Activated T-helper 1 cell treated with anti-CD3 and anti-CD28 coated beads, Interleukin-12 subunit alpha, Interleukin-12 subunit beta, Interleukin-2, Interleukin-4 antibody, amounts not matched to agents 30 ng/mL and 10 ng/mL and 1 ng/mL, durations not matched to agents 14 hours and 24 hours and 36 hours (primary cell): Measurements from ENCODE around the gene PLEK2. TPM values are rescaled to one million over a fixed set of nuclear protein-coding genes. Genes with fewer than 3 reads are reported as not detected.
"Not testable (repeated sequence)": the region's sequence is repeated elsewhere in the genome, so short reads cannot be mapped to it uniquely, and the experiment has no call there.

Source experiments
- DNase-seq: peaks from one replicate; pipeline ENCODE4 v3.0.0; 2021; ENCODE audit warnings: low spot score
- H3K27ac Mint-ChIP-seq: one replicate; pipeline ENCODE4 v1.8.0; 2021; ENCODE audit warnings: mild to moderate bottlenecking, mixed read lengths
- H3K27me3 Mint-ChIP-seq: one replicate; pipeline ENCODE4 v1.8.0; 2022; ENCODE audit warnings: mild to moderate bottlenecking, moderate library complexity, mixed read lengths; ENCODE audit not compliant: insufficient read depth
- H3K36me3 Mint-ChIP-seq: one replicate; pipeline ENCODE4 v1.8.0; 2021; ENCODE audit warnings: low read depth, mixed read lengths
- H3K4me1 Mint-ChIP-seq: one replicate; pipeline ENCODE4 v1.8.0; 2021; ENCODE audit warnings: low read depth, mixed read lengths
- H3K4me3 Mint-ChIP-seq: one replicate; pipeline ENCODE4 v1.8.0; 2021; ENCODE audit warnings: mild to moderate bottlenecking, moderate library complexity, mixed read lengths
- H3K9me3 Mint-ChIP-seq: one replicate; pipeline ENCODE4 v1.8.0; 2021; ENCODE audit warnings: mixed read lengths
- intact Hi-C: fragments of 100-400 bp; cut with micrococcal nuclease; formaldehyde crosslinking; loops from one replicate; pipeline ENCODE4 v1.15.1; 2024
- total RNA-seq: library from RNA; stranded (reverse); gene quantifications from 2 replicates; pipeline ENCODE4 v1.2.3, GENCODE V29; 2022

The PLEK2 gene
- total RNA-seq, 1 donor from 2014 or later, result 0.57 TPM

GRCh38 chr14:67358924-67359774, 52.8 kb downstream of the PLEK2 start:
- peaks cover 75% of the 10 kb centered on the region for H3K4me1 Mint-ChIP-seq
- H3K36me3 Mint-ChIP-seq, result peaks cover 24% of the 10 kb centered on the region
- DNase-seq, result peak; percentile 1
- H3K27me3 Mint-ChIP-seq, result no peaks in the 10 kb centered on the region
- intact Hi-C loops, result loop anchor here (1.0 to 10.0 kb wide), 3 partner anchors 118 to 744 kb away; partner anchors contain the start of genes ARG2 and PALS1
- peak overlapping the region; percentile 97 for H3K27ac Mint-ChIP-seq
- H3K4me3 Mint-ChIP-seq, result peak overlapping the region; percentile 92
- H3K9me3 Mint-ChIP-seq, result no peaks in the 10 kb centered on the region

DNA sequence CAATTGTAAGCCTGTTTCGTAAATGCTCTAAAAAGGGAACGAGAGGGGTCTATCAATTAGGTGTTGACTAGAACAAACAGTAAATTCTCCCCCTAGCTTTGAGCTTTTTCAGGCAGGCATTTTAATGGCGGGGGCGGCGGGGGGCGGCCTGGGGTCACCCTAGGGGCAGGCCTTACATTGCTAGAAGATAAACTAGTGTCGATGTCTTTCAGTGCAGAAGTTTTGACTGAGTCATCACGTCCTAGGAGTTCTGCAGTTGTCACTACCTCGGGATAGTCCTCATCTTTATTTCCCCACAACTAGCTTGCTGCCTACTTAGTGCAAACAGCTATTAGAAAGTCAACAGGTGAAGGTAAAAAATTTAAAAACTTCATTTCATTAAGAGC, 54.0 kb downstream of the PLEK2 start:
- H3K27ac Mint-ChIP-seq, result no peak overlapping the region
- peaks cover 63% of the 10 kb centered on the region for H3K4me1 Mint-ChIP-seq
- H3K4me3 Mint-ChIP-seq, result peak overlapping the region; percentile 92
- intact Hi-C loops, result loop anchor here (10.0 kb wide), 1 partner anchor 743 kb away; no protein-coding TSS in a partner anchor
- DNase-seq, result no peak
- H3K36me3 Mint-ChIP-seq, result peaks cover 18% of the 10 kb centered on the region
- no peaks in the 10 kb centered on the region for H3K27me3 Mint-ChIP-seq
- no peaks in the 10 kb centered on the region for H3K9me3 Mint-ChIP-seq

GRCh38 chr14:67357186-67357968, 54.6 kb downstream of the PLEK2 start:
- H3K27ac Mint-ChIP-seq, result peak overlapping the region; percentile 40
- H3K4me3 Mint-ChIP-seq, result peak overlapping the region; percentile 92
- peaks cover 57% of the 10 kb centered on the region for H3K4me1 Mint-ChIP-seq
- DNase-seq, result no peak
- no peaks in the 10 kb centered on the region for H3K9me3 Mint-ChIP-seq
- intact Hi-C loops, result loop anchor here (10.0 kb wide), 1 partner anchor 743 kb away; no protein-coding TSS in a partner anchor
- peaks cover 15% of the 10 kb centered on the region for H3K36me3 Mint-ChIP-seq
- no peaks in the 10 kb centered on the region for H3K27me3 Mint-ChIP-seq

GRCh38 chr14:67352055-67352454, 59.9 kb downstream of the PLEK2 start:
- no peak for DNase-seq
- no peak overlapping the region for H3K4me3 Mint-ChIP-seq
- H3K9me3 Mint-ChIP-seq, result no peaks in the 10 kb centered on the region
- intact Hi-C loops, result loop anchor here (10.0 kb wide), 1 partner anchor 737 kb away; no protein-coding TSS in a partner anchor
- H3K27ac Mint-ChIP-seq, result no peak overlapping the region
- H3K27me3 Mint-ChIP-seq, result no peaks in the 10 kb centered on the region
- peaks cover 15% of the 10 kb centered on the region for H3K36me3 Mint-ChIP-seq
- peaks cover 13% of the 10 kb centered on the region for H3K4me1 Mint-ChIP-seq

DNA sequence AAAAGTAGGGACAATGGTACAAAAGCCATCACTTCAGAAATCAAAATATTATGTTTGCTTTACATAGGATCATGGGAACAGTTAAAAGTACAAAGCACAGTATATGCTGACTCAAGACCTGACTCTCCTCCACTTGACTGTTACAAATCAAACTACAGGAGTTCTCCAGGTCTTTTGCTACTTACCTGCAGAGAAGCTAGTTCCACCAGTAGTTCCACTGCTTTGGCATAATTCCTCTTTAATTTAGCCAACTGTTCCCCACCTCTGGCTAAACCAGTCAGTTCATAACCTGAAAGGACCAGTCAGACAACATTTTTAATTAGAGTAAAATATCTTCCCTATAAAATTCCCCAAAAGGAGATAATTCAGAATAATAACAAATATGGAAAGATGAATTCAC, 66.4 kb downstream of the PLEK2 start:
- intact Hi-C loops, result no loop called here

DNA sequence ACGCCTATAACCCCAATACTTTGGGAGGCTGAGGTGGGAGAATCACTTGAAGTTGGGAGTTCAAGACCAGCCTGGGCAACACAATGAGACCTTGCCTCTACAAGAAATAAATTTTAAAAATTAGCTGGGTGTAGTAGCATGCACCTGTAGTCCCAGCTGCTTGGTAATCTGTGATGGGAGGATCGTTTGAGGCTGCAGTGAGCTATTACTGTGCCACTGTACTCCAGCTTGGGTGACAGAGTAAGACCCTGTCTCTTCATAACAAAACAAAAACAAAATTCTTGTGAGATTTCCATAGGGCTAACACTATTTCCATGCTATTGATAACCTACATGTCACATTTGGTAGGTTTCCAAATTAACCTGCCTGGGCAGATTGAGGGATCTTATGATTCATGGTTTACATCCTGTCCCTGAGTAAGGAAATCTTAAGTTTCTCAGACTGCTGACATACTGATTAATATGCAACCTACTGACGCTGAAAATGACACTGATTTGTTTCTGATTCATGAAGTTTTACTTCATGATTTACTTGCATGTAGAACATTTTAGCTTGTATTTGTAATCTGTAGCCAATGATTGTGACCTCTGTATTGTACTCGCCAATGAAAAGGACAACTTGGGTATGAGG, 68.2 kb downstream of the PLEK2 start:
- intact Hi-C loops, result no loop called here
- H3K27ac Mint-ChIP-seq, result no peak overlapping the region
- no peaks in the 10 kb centered on the region for H3K27me3 Mint-ChIP-seq
- no peaks in the 10 kb centered on the region for H3K4me1 Mint-ChIP-seq
- DNase-seq, result no peak
- no peaks in the 10 kb centered on the region for H3K9me3 Mint-ChIP-seq
- no peak overlapping the region for H3K4me3 Mint-ChIP-seq
- H3K36me3 Mint-ChIP-seq, result peaks cover 29% of the 10 kb centered on the region

More for the DNA sequence above, 66.4 kb downstream of the PLEK2 start:
- Mint-ChIP-seq H3K4me3 (no peak overlapping the region), H3K9me3 (no peaks in the 10 kb centered on the region), H3K36me3 (peaks cover 28% of the 10 kb centered on the region), H3K4me1 (no peaks in the 10 kb centered on the region), H3K27me3 (no peaks in the 10 kb centered on the region), H3K27ac (no peak overlapping the region)
- DNase-seq, result no peak

GRCh38 chr14:67341231-67341630, 70.7 kb downstream of the PLEK2 start:
- H3K9me3 Mint-ChIP-seq, DNase-seq, H3K4me1 Mint-ChIP-seq, H3K4me3 Mint-ChIP-seq, intact Hi-C loops, H3K27ac Mint-ChIP-seq, H3K27me3 Mint-ChIP-seq: not testable (repeated sequence)
- peaks cover 27% of the 10 kb centered on the region for H3K36me3 Mint-ChIP-seq

Other genes starting within 250 kb of the PLEK2 start
- gene GARIN2, start 222.7 kb downstream of the PLEK2 start, total RNA-seq, result 0.32 and 0.34 TPM in 2 replicates
- gene PALS1, start 170.7 kb downstream of the PLEK2 start, total RNA-seq, result 5.2 and 5.6 TPM in 2 replicates
- gene ATP6V1D, start 52.4 kb downstream of the PLEK2 start, total RNA-seq, result 29.1 and 30.8 TPM in 2 replicates
- gene EIF2S1, start 51.8 kb downstream of the PLEK2 start, total RNA-seq, result 234 and 245 TPM in 2 replicates
- gene TMEM229B, start 76.6 kb upstream of the PLEK2 start, total RNA-seq, result 1.7 and 1.8 TPM in 2 replicates
- 0.96 and 2.4 TPM in 2 replicates for gene PLEKHH1, start 121.1 kb upstream of the PLEK2 start, total RNA-seq
- gene PIGH, start 188.1 kb upstream of the PLEK2 start, total RNA-seq, result 22.7 and 26.0 TPM in 2 replicates
- 5.2 and 7.1 TPM in 2 replicates for gene ARG2, start 207.8 kb upstream of the PLEK2 start, total RNA-seq